Tibial nerve (tissue), 4 donors: Measurements from ENCODE around the gene PCDHGA11.
"Not testable (repeated sequence)": the region's sequence is repeated elsewhere in the genome, so short reads cannot be mapped to it uniquely, and the experiment has no call there.

Experiments
- EP300 ChIP-seq, 2 donors: sonication (generic); formaldehyde crosslinking; IDR thresholded peaks; one replicate each; pipeline ENCODE4 v1.6.1; 2017; ENCODE audit warnings: antibody characterized with exemption in 2 of 2, mild to moderate bottlenecking in 1 of 2
- POLR2A ChIP-seq, 2 donors: fragments of 450-650 bp; IDR thresholded peaks; one replicate each; pipeline ENCODE4 v1.6.1; 2017; ENCODE audit warnings: antibody characterized with exemption in 2 of 2, mild to moderate bottlenecking in 2 of 2, moderate library complexity in 2 of 2
- TF ChIP-seq, protein P1 (sequence below), 5 experiments: fragments of 200-600 bp in 3 of 5; fragments of 450-650 bp in 2 of 5; sonication (generic) in 3 of 5; IDR thresholded peaks; one replicate each; pipeline ENCODE4 v1.5.1; 2016 to 2019; ENCODE audit warnings: antibody characterized with exemption in 5 of 5, mild to moderate bottlenecking in 3 of 5, moderate library complexity in 2 of 5

DNA sequence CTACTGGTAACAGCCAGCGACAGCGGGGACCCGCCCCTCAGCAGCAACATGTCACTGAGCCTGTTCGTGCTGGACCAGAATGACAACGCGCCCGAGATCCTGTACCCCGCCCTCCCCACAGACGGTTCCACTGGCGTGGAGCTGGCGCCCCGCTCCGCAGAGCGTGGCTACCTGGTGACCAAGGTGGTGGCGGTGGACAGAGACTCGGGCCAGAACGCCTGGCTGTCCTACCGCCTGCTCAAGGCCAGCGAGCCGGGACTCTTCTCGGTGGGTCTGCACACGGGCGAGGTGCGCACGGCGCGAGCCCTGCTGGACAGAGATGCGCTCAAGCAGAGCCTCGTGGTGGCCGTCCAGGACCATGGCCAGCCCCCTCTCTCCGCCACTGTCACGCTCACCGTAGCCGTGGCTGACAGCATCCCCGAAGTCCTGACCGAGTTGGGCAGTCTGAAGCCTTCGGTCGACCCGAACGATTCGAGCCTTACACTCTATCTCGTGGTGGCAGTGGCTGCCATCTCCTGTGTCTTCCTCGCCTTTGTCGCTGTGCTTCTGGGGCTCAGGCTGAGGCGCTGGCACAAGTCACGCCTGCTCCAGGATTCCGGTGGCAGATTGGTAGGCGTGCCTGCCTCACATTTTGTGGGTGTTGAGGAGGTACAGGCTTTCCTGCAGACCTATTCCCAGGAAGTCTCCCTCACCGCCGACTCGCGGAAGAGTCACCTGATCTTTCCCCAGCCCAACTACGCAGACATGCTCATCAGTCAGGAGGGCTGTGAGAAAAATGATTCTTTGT is 26.3 kb upstream of the PCDHGA11 start:
- TF ChIP-seq, protein P1, sequence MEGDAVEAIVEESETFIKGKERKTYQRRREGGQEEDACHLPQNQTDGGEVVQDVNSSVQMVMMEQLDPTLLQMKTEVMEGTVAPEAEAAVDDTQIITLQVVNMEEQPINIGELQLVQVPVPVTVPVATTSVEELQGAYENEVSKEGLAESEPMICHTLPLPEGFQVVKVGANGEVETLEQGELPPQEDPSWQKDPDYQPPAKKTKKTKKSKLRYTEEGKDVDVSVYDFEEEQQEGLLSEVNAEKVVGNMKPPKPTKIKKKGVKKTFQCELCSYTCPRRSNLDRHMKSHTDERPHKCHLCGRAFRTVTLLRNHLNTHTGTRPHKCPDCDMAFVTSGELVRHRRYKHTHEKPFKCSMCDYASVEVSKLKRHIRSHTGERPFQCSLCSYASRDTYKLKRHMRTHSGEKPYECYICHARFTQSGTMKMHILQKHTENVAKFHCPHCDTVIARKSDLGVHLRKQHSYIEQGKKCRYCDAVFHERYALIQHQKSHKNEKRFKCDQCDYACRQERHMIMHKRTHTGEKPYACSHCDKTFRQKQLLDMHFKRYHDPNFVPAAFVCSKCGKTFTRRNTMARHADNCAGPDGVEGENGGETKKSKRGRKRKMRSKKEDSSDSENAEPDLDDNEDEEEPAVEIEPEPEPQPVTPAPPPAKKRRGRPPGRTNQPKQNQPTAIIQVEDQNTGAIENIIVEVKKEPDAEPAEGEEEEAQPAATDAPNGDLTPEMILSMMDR (IDR thresholded peaks at IDR 0.05): not testable (repeated sequence)
- TF ChIP-seq POLR2A, EP300 (IDR thresholded peaks at IDR 0.05): not testable (repeated sequence)
